ENCODE results near the gene ZNF335. TPM values are rescaled to one million over a fixed set of nuclear protein-coding genes. Genes with fewer than 3 reads are reported as not detected.
"Not testable (repeated sequence)": the region's sequence is repeated elsewhere in the genome, so short reads cannot be mapped to it uniquely, and the experiment has no call there.

ZNF335 gene
- total RNA-seq, 1 donor from 2014 or later = 49.6 TPM

DNA sequence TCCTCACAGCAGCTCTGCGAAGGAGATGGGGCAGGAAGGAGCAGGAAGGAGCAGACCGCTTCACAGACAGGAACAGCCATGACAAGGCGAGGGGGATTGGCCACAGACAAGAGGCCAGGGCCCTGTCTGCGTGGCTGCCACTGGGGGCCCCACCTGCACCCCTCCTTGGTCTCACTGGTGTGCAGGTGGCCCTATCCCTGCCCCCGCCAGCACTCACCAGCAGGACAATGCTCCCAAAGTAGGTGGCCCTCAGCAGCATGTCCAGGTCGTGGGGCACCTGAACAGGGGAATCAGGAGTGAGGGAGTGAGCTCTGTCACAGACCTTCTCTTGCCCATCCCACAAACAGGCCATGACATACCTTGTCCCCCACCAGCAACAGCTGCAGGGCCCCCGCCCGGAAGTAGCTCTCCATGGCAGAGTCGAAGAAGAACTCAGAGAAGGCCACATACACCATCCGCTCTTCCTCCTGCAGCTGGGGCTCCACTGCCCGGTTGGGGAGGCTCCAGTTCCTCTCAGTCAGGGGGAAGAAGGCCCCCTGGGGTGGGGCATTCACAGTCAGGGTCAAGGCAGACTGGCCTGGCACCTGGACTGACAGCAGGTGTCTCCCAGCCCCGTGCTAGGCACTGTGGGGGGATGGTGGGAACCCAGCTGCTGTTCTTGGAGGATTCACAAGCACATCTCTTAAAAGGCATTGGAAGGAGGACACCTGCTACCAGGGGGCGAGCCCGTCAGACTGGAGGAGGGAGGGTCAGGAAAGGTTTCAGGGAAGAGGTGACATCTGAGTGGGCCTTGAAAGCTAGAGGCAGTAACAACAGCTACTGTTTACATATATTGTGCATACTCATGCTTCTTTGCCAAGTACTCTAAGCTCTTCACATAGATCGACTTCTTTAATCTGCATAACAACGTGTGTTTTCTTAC is 67.2 kb downstream of the ZNF335 start:
- DNase-seq (no peak), ATAC-seq (ENCODE audit: low read depth) (no peak)
- TF ChIP-seq, protein P1, sequence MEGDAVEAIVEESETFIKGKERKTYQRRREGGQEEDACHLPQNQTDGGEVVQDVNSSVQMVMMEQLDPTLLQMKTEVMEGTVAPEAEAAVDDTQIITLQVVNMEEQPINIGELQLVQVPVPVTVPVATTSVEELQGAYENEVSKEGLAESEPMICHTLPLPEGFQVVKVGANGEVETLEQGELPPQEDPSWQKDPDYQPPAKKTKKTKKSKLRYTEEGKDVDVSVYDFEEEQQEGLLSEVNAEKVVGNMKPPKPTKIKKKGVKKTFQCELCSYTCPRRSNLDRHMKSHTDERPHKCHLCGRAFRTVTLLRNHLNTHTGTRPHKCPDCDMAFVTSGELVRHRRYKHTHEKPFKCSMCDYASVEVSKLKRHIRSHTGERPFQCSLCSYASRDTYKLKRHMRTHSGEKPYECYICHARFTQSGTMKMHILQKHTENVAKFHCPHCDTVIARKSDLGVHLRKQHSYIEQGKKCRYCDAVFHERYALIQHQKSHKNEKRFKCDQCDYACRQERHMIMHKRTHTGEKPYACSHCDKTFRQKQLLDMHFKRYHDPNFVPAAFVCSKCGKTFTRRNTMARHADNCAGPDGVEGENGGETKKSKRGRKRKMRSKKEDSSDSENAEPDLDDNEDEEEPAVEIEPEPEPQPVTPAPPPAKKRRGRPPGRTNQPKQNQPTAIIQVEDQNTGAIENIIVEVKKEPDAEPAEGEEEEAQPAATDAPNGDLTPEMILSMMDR (IDR thresholded peaks at IDR 0.05) = no peak
- ChIA-PET POLR2A (interaction anchor here (0.7 to 1.2 kb wide), 3 partner anchors 8 to 66 kb away, joined by 3 to 4 read pairs (median 3); no protein-coding TSS in a partner anchor), CTCF (interaction anchor here (0.9 kb wide), 1 partner anchor 15 kb away, joined by 3 read pairs; no protein-coding TSS in a partner anchor)
- intact Hi-C loops (cut with micrococcal nuclease) = no loop called here
- no peaks in the 10 kb centered on the region for H3K27me3 Mint-ChIP-seq
- no peaks in the 10 kb centered on the region for H3K9me3 Mint-ChIP-seq
- peaks cover 13% of the 10 kb centered on the region for H3K4me1 Mint-ChIP-seq
- H3K36me3 Mint-ChIP-seq (ENCODE audit: low read depth) = no peaks in the 10 kb centered on the region
- H3K4me3 Mint-ChIP-seq = no peak overlapping the region
- H3K27ac Mint-ChIP-seq = no peak overlapping the region

DNA sequence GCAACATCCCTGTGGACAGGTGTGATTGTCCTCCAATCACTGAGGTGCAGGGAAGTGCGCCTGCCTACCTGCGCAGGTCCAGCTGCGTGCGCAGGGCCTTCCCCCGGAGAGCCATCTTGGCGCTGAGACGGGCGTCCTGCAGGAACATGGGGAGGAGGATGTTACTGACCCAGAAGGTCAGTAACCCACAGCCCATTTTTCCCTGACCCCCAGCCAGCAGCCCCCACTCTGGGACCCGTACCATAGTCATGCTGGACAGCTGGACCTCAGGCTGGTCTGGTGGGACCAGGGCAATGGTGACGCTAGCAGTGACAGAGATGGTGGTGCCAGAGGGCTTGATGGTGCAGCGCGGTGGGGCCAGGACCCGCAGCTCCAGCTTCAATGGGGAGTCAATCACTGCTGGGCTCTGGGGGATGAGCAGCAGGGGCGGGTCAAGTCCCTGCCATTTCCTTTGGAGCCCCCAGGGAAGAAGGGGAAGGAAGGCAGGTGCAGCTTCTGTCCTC is 69.8 kb downstream of the ZNF335 start:
- no peaks in the 10 kb centered on the region for H3K9me3 Mint-ChIP-seq
- ChIA-PET POLR2A (interaction anchor here (0.6 to 1.1 kb wide), 3 partner anchors 12 to 54 kb away, joined by 3 read pairs; partner anchors contain the start of gene PCIF1), CTCF (no interaction called here)
- no peaks in the 10 kb centered on the region for H3K27me3 Mint-ChIP-seq
- peaks cover 17% of the 10 kb centered on the region for H3K36me3 Mint-ChIP-seq (ENCODE audit: low read depth)
- ATAC-seq (ENCODE audit: low read depth) = no peak
- no peak overlapping the region for H3K27ac Mint-ChIP-seq
- H3K4me1 Mint-ChIP-seq = peaks cover 12% of the 10 kb centered on the region
- intact Hi-C loops (cut with micrococcal nuclease) = no loop called here
- H3K4me3 Mint-ChIP-seq = no peak overlapping the region
- TF ChIP-seq, protein P1 (IDR thresholded peaks at IDR 0.05) = no peak
- no peak for DNase-seq

GRCh38 chr20:45901332-45901731 is 70.7 kb downstream of the ZNF335 start:
- H3K36me3 Mint-ChIP-seq (ENCODE audit: low read depth) = peaks cover 23% of the 10 kb centered on the region
- DNase-seq; intact Hi-C loops (cut with micrococcal nuclease); H3K27ac Mint-ChIP-seq; CTCF ChIA-PET; ATAC-seq (ENCODE audit: low read depth); H3K9me3 Mint-ChIP-seq; H3K27me3 Mint-ChIP-seq; H3K4me3 Mint-ChIP-seq: not testable (repeated sequence)
- POLR2A ChIA-PET = interaction anchor here (0.7 to 1.1 kb wide), 3 partner anchors 10 to 53 kb away, joined by 3 read pairs; partner anchors contain the start of gene PLTP
- H3K4me1 Mint-ChIP-seq = peaks cover 12% of the 10 kb centered on the region

DNA sequence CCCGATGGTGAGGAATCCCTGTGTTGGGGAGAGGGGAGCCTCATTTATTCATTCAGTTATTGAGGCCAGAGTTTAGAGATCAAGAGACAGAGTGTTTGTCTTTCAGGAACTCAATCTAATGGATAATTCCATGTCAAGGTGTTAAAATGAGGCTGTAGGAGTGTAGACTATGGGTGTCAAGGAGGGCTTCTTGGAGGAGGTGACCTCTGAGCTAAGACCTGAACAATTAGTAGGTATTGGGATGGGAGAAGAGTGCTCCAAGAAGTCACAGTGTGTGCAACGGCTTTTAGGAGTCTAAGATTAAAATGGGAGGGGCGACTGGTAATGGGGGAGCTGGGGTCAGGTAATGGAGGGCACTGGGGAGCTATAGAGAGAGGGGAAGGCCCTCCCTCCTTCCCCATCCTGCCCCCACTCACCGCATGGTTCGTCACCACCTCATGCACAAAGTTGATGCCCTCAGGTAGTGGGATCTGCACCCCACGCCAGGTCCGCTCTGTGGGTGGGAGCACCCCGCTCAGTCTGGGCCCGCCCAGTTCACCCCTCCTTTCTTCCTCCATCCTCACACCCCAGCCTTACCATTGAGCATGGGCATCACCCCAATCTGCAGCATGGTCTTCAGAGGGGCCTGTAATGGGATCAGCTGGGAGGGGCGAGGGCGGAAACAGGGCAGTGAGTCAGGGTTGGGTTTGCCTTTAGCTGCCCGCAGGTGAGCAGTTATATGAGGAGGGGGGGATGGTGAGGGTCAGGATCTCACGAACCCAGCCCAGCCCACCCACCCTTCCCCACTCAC is 72.8 kb downstream of the ZNF335 start:
- Mint-ChIP-seq H3K9me3 (no peaks in the 10 kb centered on the region), H3K27ac (no peak overlapping the region), H3K27me3 (no peaks in the 10 kb centered on the region), H3K36me3 (ENCODE audit: low read depth) (peaks cover 32% of the 10 kb centered on the region), H3K4me1 (peaks cover 12% of the 10 kb centered on the region), H3K4me3 (no peak overlapping the region)
- TF ChIP-seq, protein P1 (IDR thresholded peaks at IDR 0.05) = no peak
- DNase-seq = no peak
- intact Hi-C loops (cut with micrococcal nuclease) = no loop called here
- ATAC-seq (ENCODE audit: low read depth) = no peak
- ChIA-PET POLR2A (no interaction called here), CTCF (no interaction called here)

Other genes with a start within 250 kb of the ZNF335 start
- not detected in 2 replicates for gene SPINT4, start 249.9 kb downstream of the ZNF335 start, total RNA-seq
- gene WFDC3, start 180.3 kb downstream of the ZNF335 start, total RNA-seq = not detected in 2 replicates
- 23.6 and 24.4 TPM in 2 replicates for gene DNTTIP1, start 180.2 kb downstream of the ZNF335 start, total RNA-seq
- gene UBE2C, start 159.6 kb downstream of the ZNF335 start, total RNA-seq = 2.4 and 3.3 TPM in 2 replicates
- 0.32 TPM in 1 of 2 replicates, not detected in the other for gene TNNC2, start 144.9 kb downstream of the ZNF335 start, total RNA-seq
- 0.49 and 0.93 TPM in 2 replicates for gene SNX21, start 138.4 kb downstream of the ZNF335 start, total RNA-seq
- gene ACOT8, start 114.8 kb downstream of the ZNF335 start, total RNA-seq = 24.5 and 27.3 TPM in 2 replicates
- gene ZSWIM3, start 114.6 kb downstream of the ZNF335 start, total RNA-seq = 5.9 and 6.4 TPM in 2 replicates
- gene ZSWIM1, start 91.0 kb downstream of the ZNF335 start, total RNA-seq = 13.9 and 15.1 TPM in 2 replicates
- gene SPATA25, start 84.6 kb downstream of the ZNF335 start, total RNA-seq = 0.53 and 0.88 TPM in 2 replicates
- 1.1 and 2.0 TPM in 2 replicates for gene NEURL2, start 81.0 kb downstream of the ZNF335 start, total RNA-seq
- gene CTSA, start 80.9 kb downstream of the ZNF335 start, total RNA-seq = 61.9 and 67.2 TPM in 2 replicates
- gene PLTP, start 60.0 kb downstream of the ZNF335 start, total RNA-seq = 2.3 and 3.5 TPM in 2 replicates
- 48.3 and 55.7 TPM in 2 replicates for gene PCIF1, start 37.5 kb downstream of the ZNF335 start, total RNA-seq
- gene MMP9, start 36.7 kb upstream of the ZNF335 start, total RNA-seq = 2.0 and 2.3 TPM in 2 replicates
- gene SLC12A5, start 57.0 kb upstream of the ZNF335 start, total RNA-seq = not detected in 2 replicates
- gene NCOA5, start 117.8 kb upstream of the ZNF335 start, total RNA-seq = 46.4 and 53.1 TPM in 2 replicates
- gene CD40, start 146.1 kb upstream of the ZNF335 start, total RNA-seq = 410 and 464 TPM in 2 replicates

Data from activated B cell treated with CpG ODN at 0.5 μM for 24 hours (primary cell).